A549 (cell line): ENCODE results near the gene CHD1. TPM values are rescaled to one million over a fixed set of nuclear protein-coding genes. Genes with fewer than 3 reads are reported as not detected.

ENCODE experiments used
- ATAC-seq, 2 experiments: fragments of 200-7000 bp in 1 of 2; fragments of >200 bp in 1 of 2; cut with Nextera tagmentation in 1 of 2; cut with Tn5 transposase in 1 of 2; 3 replicates each; pipeline versions ENCODE4 v1.8.0 to v1.9.1; 2018 to 2020; ENCODE audit warnings: mild to moderate bottlenecking in 1 of 2, moderate library complexity in 1 of 2
- CTCF ChIA-PET: fragments of 300-600 bp; sonication (Branson Sonifier 250); formaldehyde crosslinking; extraction: SDS; loops from one replicate; lab custom pipeline; 2021; ENCODE audit warnings: antibody characterized with exemption, inconsistent platforms; lab: Yijun Ruan, JAX
- POLR2A ChIA-PET: fragments of 350-600 bp; formaldehyde crosslinking; extraction: SDS; loops from one replicate; lab custom pipeline; 2021; ENCODE audit warnings: antibody characterized with exemption, inconsistent platforms; lab: Yijun Ruan, JAX
- DNase-seq, 2 experiments: peaks; one replicate each; pipeline versions ENCODE4 v3.0.0 to v3.0.0-alpha.2; 2011 to 2016; ENCODE audit warnings: low read depth in 1 of 2, low spot score in 1 of 2
- FAIRE-seq: peaks from 2 replicates; lab custom pipeline; 2011; peaks lifted over from hg19 to GRCh38; lab: Jason Lieb, UNC
- H3K27ac ChIP-seq, 2 experiments: fragments of >200 bp; sonication (Bioruptor Twin); formaldehyde crosslinking; 3 replicates each; pipeline ENCODE4 v1.5.1; 2016 to 2017
- H3K4me1 ChIP-seq: fragments of >200 bp; sonication (Bioruptor Twin); formaldehyde crosslinking; 3 replicates; pipeline ENCODE4 v1.6.1; 2016
- H3K4me2 ChIP-seq: fragments of >200 bp; sonication (Bioruptor Twin); formaldehyde crosslinking; 3 replicates; pipeline ENCODE4 v1.6.1; 2016
- H3K4me3 ChIP-seq: fragments of >200 bp; sonication (Bioruptor Twin); formaldehyde crosslinking; 3 replicates; pipeline ENCODE4 v1.5.1; 2016
- H3K9me3 ChIP-seq: fragments of >200 bp; sonication (Bioruptor Twin); formaldehyde crosslinking; 3 replicates; pipeline ENCODE4 v1.6.1; 2016
- ATOH8 ChIP-seq: fragments of 250-450 bp; sonication (Bioruptor Pico); IDR thresholded peaks from 2 replicates; pipeline ENCODE4 v1.5.0; 2020; ENCODE audit warnings: low read depth, mild to moderate bottlenecking, moderate library complexity
- CBX2 ChIP-seq: fragments of 200-600 bp; sonication (generic); IDR thresholded peaks from 2 replicates; pipeline ENCODE4 v1.6.1; 2016; ENCODE audit warnings: low read depth, mild to moderate bottlenecking, borderline replicate concordance
- CBX8 ChIP-seq: fragments of 200-600 bp; sonication (generic); IDR thresholded peaks from 2 replicates; pipeline ENCODE4 v1.6.1; 2016
- EHMT2 ChIP-seq: fragments of 200-600 bp; sonication (generic); IDR thresholded peaks from 2 replicates; pipeline ENCODE4 v1.6.1; 2016; ENCODE audit warnings: antibody characterized with exemption, low read depth, mild to moderate bottlenecking, moderate library complexity
- ELK1 ChIP-seq: fragments of 150-350 bp; IDR thresholded peaks from 2 replicates; pipeline ENCODE4 v1.6.1; 2014; ENCODE audit warnings: low read depth, mild to moderate bottlenecking, low read length
- FOSB ChIP-seq: fragments of 250-450 bp; sonication (Bioruptor Pico); IDR thresholded peaks from 2 replicates; pipeline ENCODE4 v1.5.0; 2020; ENCODE audit warnings: mild to moderate bottlenecking, moderate library complexity
- FOXS1 ChIP-seq: fragments of 250-450 bp; sonication (Bioruptor Pico); IDR thresholded peaks from 2 replicates; pipeline ENCODE4 v1.5.0; 2020; ENCODE audit warnings: mild to moderate bottlenecking, moderate library complexity
- HMGXB4 ChIP-seq: fragments of 250-450 bp; sonication (Bioruptor Pico); IDR thresholded peaks from 2 replicates; pipeline ENCODE4 v1.5.0; 2021; ENCODE audit warnings: mild to moderate bottlenecking, moderate library complexity, borderline replicate concordance
- HOXB13 ChIP-seq: fragments of 250-450 bp; sonication (Bioruptor Pico); IDR thresholded peaks from 2 replicates; pipeline ENCODE4 v1.5.0; 2020; ENCODE audit warnings: low read depth, mild to moderate bottlenecking, moderate library complexity
- HOXB5 ChIP-seq: fragments of 250-450 bp; sonication (Bioruptor Pico); IDR thresholded peaks from 2 replicates; pipeline ENCODE4 v1.5.0; 2020; ENCODE audit warnings: mild to moderate bottlenecking, moderate library complexity
- JUN ChIP-seq, 2 experiments: fragments of >200 bp; sonication (Bioruptor Twin); formaldehyde crosslinking; IDR thresholded peaks; 2 replicates in 1 of 2; 3 replicates in 1 of 2; pipeline ENCODE4 v1.6.1; 2016 to 2017
- KDM1A ChIP-seq: fragments of 200-600 bp; sonication (generic); IDR thresholded peaks from 2 replicates; pipeline ENCODE4 v1.6.1; 2016; ENCODE audit warnings: low read depth, mild to moderate bottlenecking
- KDM5A ChIP-seq: fragments of 200-600 bp; sonication (generic); IDR thresholded peaks from 2 replicates; pipeline ENCODE4 v1.6.1; 2016; ENCODE audit warnings: antibody characterized with exemption, mild to moderate bottlenecking
- NFE2L2 ChIP-seq: fragments of 150-350 bp; conservative IDR thresholded peaks from 2 replicates; pipeline ENCODE4 v1.6.1; 2014; ENCODE audit warnings: low read length
- PBX3 ChIP-seq: IDR thresholded peaks from 2 replicates; pipeline ENCODE4 v1.6.1; 2012
- PHF8 ChIP-seq: fragments of 200-600 bp; sonication (generic); IDR thresholded peaks from 2 replicates; pipeline ENCODE4 v1.6.1; 2016; ENCODE audit warnings: low read depth, mild to moderate bottlenecking, antibody characterized with exemption, moderate library complexity, borderline replicate concordance
- POLR2AphosphoS2 ChIP-seq: conservative IDR thresholded peaks from 2 replicates; pipeline ENCODE4 v1.6.1; 2012; ENCODE audit warnings: low read length, improper control_type of control experiment, inconsistent platforms
- RARB ChIP-seq: fragments of 250-450 bp; sonication (Bioruptor Pico); IDR thresholded peaks from 2 replicates; pipeline ENCODE4 v1.8.0; 2021; ENCODE audit warnings: mild to moderate bottlenecking, moderate library complexity
- RCOR1 ChIP-seq: fragments of 150-350 bp; IDR thresholded peaks from 2 replicates; pipeline ENCODE4 v1.6.1; 2014; ENCODE audit warnings: antibody characterized with exemption, low read length, low read depth
- REST ChIP-seq: fragments of 200-600 bp; sonication (generic); IDR thresholded peaks from 2 replicates; pipeline ENCODE4 v1.6.1; 2016; ENCODE audit warnings: antibody characterized with exemption, mild to moderate bottlenecking, moderate library complexity
- USF2 ChIP-seq: fragments of 450-650 bp; IDR thresholded peaks from 2 replicates; pipeline ENCODE4 v1.6.1; 2014; ENCODE audit warnings: antibody characterized with exemption
- WGBS: methylation state at CpG from one replicate; pipeline ENCODE4 v1.1.6; 2017; ENCODE audit errors: missing lambda C conversion rate; 5-methylcytosine and 5-hydroxymethylcytosine counted together
- polyA plus RNA-seq, 4 experiments: library from polyadenylated mRNA; depleted of rRNA in 3 of 4; stranded (reverse); fragments of >200 nt; fragmentation: RNase III in 1 of 4; extraction: RNeasy Plus Mini Kit Qiagen cat#74134 plus additional on column Dnase treatment in 1 of 4; gene quantifications; 2 replicates in 3 of 4; 3 replicates in 1 of 4; pipeline ENCODE4 v1.2.3, GENCODE V29; 2011 to 2017

CHD1 gene
- polyA plus RNA-seq, 2 of the 4 experiments (the other 2 are of a cell fraction): 25.9 to 53.9 TPM

- no peak for FAIRE-seq
- DNase-seq: no peak
- H3K27ac ChIP-seq: no peak overlapping the region
- no peak for TF ChIP-seq EHMT2
- no peak for TF ChIP-seq ATOH8 (CRISPR knock-in tag)
- TF ChIP-seq FOXS1 (CRISPR knock-in tag): no peak
- no peak for TF ChIP-seq PBX3
- TF ChIP-seq ELK1: no peak
- no peak for TF ChIP-seq KDM1A
- no peak for TF ChIP-seq RARB
- no peak for TF ChIP-seq POLR2AphosphoS2
- no peak for TF ChIP-seq RCOR1
- no peak for TF ChIP-seq HOXB5 (CRISPR knock-in tag)
- TF ChIP-seq KDM5A: no peak
- no peak for TF ChIP-seq HMGXB4 (CRISPR knock-in tag)
- no peak for TF ChIP-seq PHF8
- TF ChIP-seq CBX8: no peak
- no peak for TF ChIP-seq NFE2L2
- TF ChIP-seq USF2: no peak
- TF ChIP-seq, all 56 proteins: peak for 0
- H3K9me3 ChIP-seq: no peaks in the 10 kb centered on the region
- no peak for ATAC-seq
- H3K4me2 ChIP-seq: no peak overlapping the region
- ChIA-PET CTCF (interaction anchor here (1.1 kb wide), 1 partner anchor 14 kb away, joined by 3 read pairs; no protein-coding TSS in a partner anchor), POLR2A (no interaction called here)
- 68% methylated on average over 1 of the region's 1 CpG for WGBS
- no peak overlapping the region for H3K4me3 ChIP-seq
- peaks cover 6% of the 10 kb centered on the region; the same call in 1 of the 3 replicates for H3K4me1 ChIP-seq
Measured at GRCh38 chr5:98978528-98978927, 49.7 kb upstream of the CHD1 start.

GRCh38 chr5:98977723-98978122, 48.9 kb upstream of the CHD1 start:
- H3K4me3 ChIP-seq: no peak overlapping the region
- ATAC-seq (no peak), FAIRE-seq (no peak), DNase-seq (no peak)
- CTCF ChIA-PET: interaction anchor here (1.1 kb wide), 1 partner anchor 13 kb away, joined by 3 read pairs; no protein-coding TSS in a partner anchor
- TF ChIP-seq EHMT2 (no peak), CBX2 (no peak), HOXB13 (CRISPR knock-in tag) (no peak), REST (no peak), HOXB5 (CRISPR knock-in tag) (no peak), FOSB (CRISPR knock-in tag) (no peak), JUN (IDR thresholded peaks at IDR 0.05) (no peak), RCOR1 (no peak)
- H3K27ac ChIP-seq: no peak overlapping the region
- H3K4me2 ChIP-seq: no peak overlapping the region
- 72% methylated on average over 1 of the region's 1 CpG for WGBS
- H3K9me3 ChIP-seq: no peaks in the 10 kb centered on the region
- peaks cover 6% of the 10 kb centered on the region; the same call in 1 of the 3 replicates for H3K4me1 ChIP-seq
- POLR2A ChIA-PET: no interaction called here
